Upper lobe of left lung (tissue), 6 donors: ENCODE measurements around the gene NADK2. TPM values are rescaled to one million over a fixed set of nuclear protein-coding genes. Genes with fewer than 3 reads are reported as not detected.

Source experiments
- ATAC-seq, 2 donors: fragments of 200-7000 bp; cut with Tn5 transposase; one replicate each; pipeline ENCODE4 v1.9.1; 2022; ENCODE audit warnings: mild to moderate bottlenecking in 2 of 2, moderate library complexity in 2 of 2; ENCODE audit not compliant: low FRiP score in 2 of 2
- DNase-seq, 2 donors: peaks; one replicate each; pipeline ENCODE4 v3.0.0-alpha.2; 2019 to 2020
- H3K27ac ChIP-seq, 4 donors: fragments of 200-600 bp; sonication (generic); one replicate each; pipeline ENCODE4 v1.5.1; 2016 to 2019
- H3K27me3 ChIP-seq, 4 donors: fragments of 200-600 bp; sonication (generic); one replicate each; pipeline ENCODE4 v1.5.1; 2017 to 2019
- H3K36me3 ChIP-seq, 4 donors: fragments of 200-600 bp; sonication (generic); one replicate each; pipeline ENCODE4 v1.5.1; 2016 to 2019
- H3K4me1 ChIP-seq, 4 donors: fragments of 200-600 bp; sonication (generic); one replicate each; pipeline ENCODE4 v1.5.1; 2018 to 2019
- H3K4me3 ChIP-seq, 4 donors: fragments of 200-600 bp; sonication (generic); one replicate each; pipeline ENCODE4 v1.5.1; 2017 to 2019; ENCODE audit warnings: mild to moderate bottlenecking in 2 of 4, moderate library complexity in 1 of 4
- H3K9me3 ChIP-seq, 4 donors: fragments of 200-600 bp; sonication (generic); one replicate each; pipeline ENCODE4 v1.5.1; 2018 to 2019
- EP300 ChIP-seq, 4 donors: sonication (generic); formaldehyde crosslinking; IDR thresholded peaks; one replicate each; pipeline ENCODE4 v1.5.1; 2017; ENCODE audit warnings: antibody characterized with exemption in 4 of 4, control low read depth in 2 of 4
- POLR2A ChIP-seq, 4 donors: fragments of 450-650 bp; IDR thresholded peaks; one replicate each; pipeline ENCODE4 v1.5.1; 2016 to 2017; ENCODE audit warnings: antibody characterized with exemption in 4 of 4, mild to moderate bottlenecking in 2 of 4
- POLR2AphosphoS5 ChIP-seq, 2 donors: sonication (generic); formaldehyde crosslinking; IDR thresholded peaks; one replicate each; pipeline ENCODE4 v1.5.1; 2017; ENCODE audit warnings: antibody characterized with exemption in 2 of 2
- WGBS, 2 donors: methylation state at CpG; one replicate each; pipeline ENCODE4 v1.1.5; 2017 to 2018; 5-methylcytosine and 5-hydroxymethylcytosine counted together
- total RNA-seq, 6 donors: library from RNA; depleted of rRNA in 4 of 6; stranded (reverse); fragments of >200 nt in 4 of 6; gene quantifications; one replicate each; pipeline versions ENCODE4 v1.1.0 to v1.2.1, GENCODE V29; 2016 to 2021
- TF ChIP-seq, protein P1 (sequence below), 6 experiments: fragments of 450-650 bp in 4 of 6; fragments of 200-600 bp in 2 of 6; sonication (generic) in 2 of 6; IDR thresholded peaks; one replicate each; pipeline ENCODE4 v1.5.1; 2016 to 2019; ENCODE audit warnings: antibody characterized with exemption in 6 of 6
- donor health status: DM: no; HTN: no; CAD: no; lungs with moderate emphysema.
- donor health status: DM: no; HTN: yes; CAD: no; lungs with severe emphysema.

Gene NADK2
- total RNA-seq, 6 donors from 2014 or later, result 12.6 to 39.6 (median 19.9) TPM

DNA sequence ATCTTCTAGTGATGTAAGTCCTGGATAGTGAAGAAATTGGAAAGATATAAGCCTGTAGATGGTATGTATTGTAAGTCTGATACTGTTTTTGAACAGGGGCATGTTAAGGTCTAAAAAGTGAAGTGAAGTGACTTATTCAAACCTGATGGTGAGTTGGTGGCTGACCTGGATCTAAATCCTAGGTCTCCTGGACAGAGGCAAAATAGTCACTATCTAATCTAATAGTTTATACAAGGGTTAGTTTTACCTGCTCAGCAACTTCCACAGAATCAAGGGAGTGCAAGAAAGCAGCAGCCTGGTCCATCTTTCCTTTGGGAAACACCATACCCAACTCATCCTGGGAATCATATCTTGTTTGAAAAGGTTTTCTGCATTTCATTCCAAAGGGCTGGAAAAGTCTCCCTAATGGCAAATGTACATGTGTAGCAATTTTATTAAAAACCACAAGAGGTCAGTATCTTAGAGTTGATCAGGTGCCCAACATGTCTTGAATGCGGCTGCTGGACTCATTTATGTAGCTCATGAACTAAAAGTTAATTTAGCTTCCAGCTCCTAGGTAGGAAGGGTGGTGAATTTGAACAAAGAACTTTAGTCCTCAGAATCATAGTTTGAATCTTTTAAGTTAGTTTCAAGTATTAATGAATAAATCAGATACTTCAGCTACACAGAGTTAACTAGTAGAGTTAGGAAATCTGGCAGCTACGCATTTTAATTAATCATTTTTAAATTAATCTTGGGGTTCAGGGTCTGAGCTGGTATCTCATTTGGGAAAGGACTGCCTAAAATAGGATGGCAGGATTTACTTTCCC, 63.8 kb downstream of the NADK2 start:
- H3K4me3 ChIP-seq, result no peak overlapping the region
- DNase-seq (no peak), ATAC-seq (peak in 1 of 2 donors; percentile 60)
- WGBS, 2 donors, result 64 to 69% methylated on average over 2 of the region's 2 CpGs
- H3K4me1 ChIP-seq, result no peaks in the 10 kb centered on the region
- TF ChIP-seq POLR2A (IDR thresholded peaks at IDR 0.05) (no peak), POLR2AphosphoS5 (IDR thresholded peaks at IDR 0.05) (no peak), EP300 (IDR thresholded peaks at IDR 0.05) (no peak)
- TF ChIP-seq, protein P1, sequence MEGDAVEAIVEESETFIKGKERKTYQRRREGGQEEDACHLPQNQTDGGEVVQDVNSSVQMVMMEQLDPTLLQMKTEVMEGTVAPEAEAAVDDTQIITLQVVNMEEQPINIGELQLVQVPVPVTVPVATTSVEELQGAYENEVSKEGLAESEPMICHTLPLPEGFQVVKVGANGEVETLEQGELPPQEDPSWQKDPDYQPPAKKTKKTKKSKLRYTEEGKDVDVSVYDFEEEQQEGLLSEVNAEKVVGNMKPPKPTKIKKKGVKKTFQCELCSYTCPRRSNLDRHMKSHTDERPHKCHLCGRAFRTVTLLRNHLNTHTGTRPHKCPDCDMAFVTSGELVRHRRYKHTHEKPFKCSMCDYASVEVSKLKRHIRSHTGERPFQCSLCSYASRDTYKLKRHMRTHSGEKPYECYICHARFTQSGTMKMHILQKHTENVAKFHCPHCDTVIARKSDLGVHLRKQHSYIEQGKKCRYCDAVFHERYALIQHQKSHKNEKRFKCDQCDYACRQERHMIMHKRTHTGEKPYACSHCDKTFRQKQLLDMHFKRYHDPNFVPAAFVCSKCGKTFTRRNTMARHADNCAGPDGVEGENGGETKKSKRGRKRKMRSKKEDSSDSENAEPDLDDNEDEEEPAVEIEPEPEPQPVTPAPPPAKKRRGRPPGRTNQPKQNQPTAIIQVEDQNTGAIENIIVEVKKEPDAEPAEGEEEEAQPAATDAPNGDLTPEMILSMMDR (IDR thresholded peaks at IDR 0.05), result peak; percentile 24 to 52 (median 44)
- H3K9me3 ChIP-seq, result no peaks in the 10 kb centered on the region
- H3K36me3 ChIP-seq, result peaks cover 3 to 59% (median 7%) of the 10 kb centered on the region in 4 donors
- no peaks in the 10 kb centered on the region for H3K27me3 ChIP-seq
- H3K27ac ChIP-seq, result no peak overlapping the region

DNA sequence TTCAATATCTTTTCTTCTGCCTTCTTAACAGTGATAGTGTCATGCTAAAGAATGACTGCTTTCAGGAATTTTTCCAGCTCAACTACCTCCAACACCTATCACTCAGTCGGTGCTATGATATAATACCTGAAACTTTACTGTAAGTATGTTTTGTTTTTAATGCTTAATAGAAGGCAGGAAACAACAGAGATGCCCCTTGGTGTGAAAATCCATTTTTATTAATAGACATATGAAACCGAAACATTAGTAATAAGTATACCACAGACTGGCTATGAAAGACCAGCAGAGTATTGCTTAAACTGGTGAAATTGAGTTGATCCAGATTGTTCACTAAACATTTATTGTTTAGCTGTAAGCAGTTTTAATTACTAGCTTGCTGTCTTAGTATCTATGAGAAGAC, 64.6 kb downstream of the NADK2 start:
- H3K27me3 ChIP-seq, result no peaks in the 10 kb centered on the region
- H3K4me3 ChIP-seq, result no peak overlapping the region
- no peak for DNase-seq
- TF ChIP-seq EP300 (IDR thresholded peaks at IDR 0.05), result no peak
- H3K9me3 ChIP-seq, result no peaks in the 10 kb centered on the region
- H3K4me1 ChIP-seq, result no peaks in the 10 kb centered on the region
- no peak for ATAC-seq
- peaks cover 3 to 61% (median 7%) of the 10 kb centered on the region in 4 donors for H3K36me3 ChIP-seq
- no peak overlapping the region for H3K27ac ChIP-seq
- WGBS, 2 donors, result 65 to 86% methylated on average over 2 of the region's 2 CpGs

DNA sequence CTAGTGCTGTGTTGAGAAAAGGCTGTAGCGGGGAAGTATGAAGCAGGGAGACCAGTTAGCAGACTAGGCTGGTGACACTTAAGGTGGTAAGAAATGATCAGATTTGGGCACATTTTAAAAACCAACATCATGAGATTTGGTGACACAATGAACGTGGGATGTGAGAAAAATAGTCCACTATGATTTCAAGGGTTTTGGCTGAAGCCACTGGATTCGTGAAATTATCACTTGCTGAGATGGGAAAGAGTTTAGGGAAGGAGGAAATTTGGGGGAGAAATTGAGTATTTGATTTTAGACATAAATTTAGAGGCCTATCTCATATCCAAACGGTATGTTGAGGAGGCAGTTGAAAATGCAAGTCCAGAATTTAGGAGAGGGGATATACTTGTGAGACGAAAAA, 66.7 kb downstream of the NADK2 start:
- no peak for DNase-seq
- ATAC-seq, result no peak
- Histone ChIP-seq H3K27me3 (no peaks in the 10 kb centered on the region), H3K4me1 (no peaks in the 10 kb centered on the region), H3K36me3 (peaks cover 4 to 66% (median 12%) of the 10 kb centered on the region in 4 donors), H3K27ac (no peak overlapping the region), H3K9me3 (no peaks in the 10 kb centered on the region), H3K4me3 (no peak overlapping the region)
- TF ChIP-seq POLR2AphosphoS5 (IDR thresholded peaks at IDR 0.05), result no peak
- TF ChIP-seq, protein P1 (IDR thresholded peaks at IDR 0.05), result no peak
- TF ChIP-seq EP300 (IDR thresholded peaks at IDR 0.05), result no peak
- TF ChIP-seq POLR2A (IDR thresholded peaks at IDR 0.05), result no peak
- WGBS, 2 donors, result 89 to 91% methylated on average over 5 of the region's 5 CpGs

DNA sequence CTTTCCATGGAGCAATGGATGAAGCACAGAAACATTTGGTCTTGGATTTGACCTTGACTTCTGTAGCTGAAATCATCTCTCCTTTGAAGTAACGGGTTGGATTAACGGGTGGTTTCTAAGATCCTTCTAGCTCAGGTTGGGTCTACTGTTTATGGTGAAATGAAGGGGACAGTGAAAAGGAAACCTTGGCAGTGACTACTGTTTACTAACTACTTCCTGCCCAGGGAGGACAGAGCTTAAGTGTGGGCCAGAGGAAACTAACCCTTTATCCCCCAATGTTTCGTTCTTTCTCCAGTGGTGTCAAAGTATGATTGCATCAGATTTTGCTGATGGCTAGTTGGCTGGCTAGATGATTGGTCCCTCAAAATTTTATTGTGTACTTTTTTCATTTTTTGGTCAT, 67.6 kb downstream of the NADK2 start:
- WGBS, 2 donors, result 41 to 44% methylated on average over 3 of the region's 3 CpGs
- no peaks in the 10 kb centered on the region for H3K4me1 ChIP-seq
- H3K36me3 ChIP-seq, result peaks cover 4 to 66% (median 12%) of the 10 kb centered on the region in 4 donors
- no peak for TF ChIP-seq POLR2A (IDR thresholded peaks at IDR 0.05)
- TF ChIP-seq POLR2AphosphoS5 (IDR thresholded peaks at IDR 0.05), result no peak
- TF ChIP-seq, protein P1 (IDR thresholded peaks at IDR 0.05), result no peak
- TF ChIP-seq EP300 (IDR thresholded peaks at IDR 0.05), result no peak
- peak overlapping the region in 1 of 4 donors; percentile 1 for H3K27ac ChIP-seq
- no peaks in the 10 kb centered on the region for H3K9me3 ChIP-seq
- ATAC-seq (no peak), DNase-seq (no peak)
- H3K4me3 ChIP-seq, result no peak overlapping the region
- no peaks in the 10 kb centered on the region for H3K27me3 ChIP-seq

DNA sequence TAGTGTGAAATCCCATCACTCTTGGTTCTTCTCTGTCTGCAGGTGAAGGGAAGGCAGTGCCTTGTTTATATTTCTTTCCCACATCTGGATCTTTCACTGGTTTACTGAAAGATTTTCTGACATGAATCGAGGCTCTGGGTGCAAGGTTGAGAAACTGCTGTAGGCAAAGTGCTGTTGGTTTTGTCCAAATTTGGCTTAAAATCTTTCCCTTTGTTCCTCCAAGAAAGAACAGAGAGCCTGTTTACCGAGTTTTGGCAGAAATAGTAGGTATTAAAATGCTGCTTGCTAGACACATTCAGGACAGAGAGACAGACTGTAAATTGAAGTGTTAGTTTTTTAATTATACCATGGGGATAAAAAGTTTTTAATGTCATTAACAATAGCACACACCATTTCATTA, 68.3 kb downstream of the NADK2 start:
- TF ChIP-seq POLR2AphosphoS5 (IDR thresholded peaks at IDR 0.05), result no peak
- TF ChIP-seq, protein P1 (IDR thresholded peaks at IDR 0.05), result no peak
- no peak for TF ChIP-seq EP300 (IDR thresholded peaks at IDR 0.05)
- no peak for TF ChIP-seq POLR2A (IDR thresholded peaks at IDR 0.05)
- Histone ChIP-seq H3K36me3 (peaks cover 4 to 66% (median 17%) of the 10 kb centered on the region in 4 donors), H3K9me3 (no peaks in the 10 kb centered on the region), H3K27me3 (no peaks in the 10 kb centered on the region), H3K4me3 (no peak overlapping the region), H3K4me1 (no peaks in the 10 kb centered on the region), H3K27ac (no peak overlapping the region)
- DNase-seq (no peak), ATAC-seq (no peak)
- WGBS, 2 donors, result 66 to 82% methylated on average over 2 of the region's 2 CpGs
